Skeletal muscle cell (primary cell): ENCODE measurements around the gene HIVEP1.
A peak's percentile ranks its signal among the peaks of the same experiment; 100 is the strongest.

Source experiments
- DNase-seq: peaks from one replicate; pipeline ENCODE4 v3.0.0-alpha.2; 2010; ENCODE audit warnings: low read depth
- H3K4me3 ChIP-seq: 2 replicates; pipeline ENCODE4 v1.5.1; 2011; ENCODE audit warnings: low read depth, mild to moderate bottlenecking, control low read depth, low read length, moderate library complexity

The HIVEP1 gene

DNA sequence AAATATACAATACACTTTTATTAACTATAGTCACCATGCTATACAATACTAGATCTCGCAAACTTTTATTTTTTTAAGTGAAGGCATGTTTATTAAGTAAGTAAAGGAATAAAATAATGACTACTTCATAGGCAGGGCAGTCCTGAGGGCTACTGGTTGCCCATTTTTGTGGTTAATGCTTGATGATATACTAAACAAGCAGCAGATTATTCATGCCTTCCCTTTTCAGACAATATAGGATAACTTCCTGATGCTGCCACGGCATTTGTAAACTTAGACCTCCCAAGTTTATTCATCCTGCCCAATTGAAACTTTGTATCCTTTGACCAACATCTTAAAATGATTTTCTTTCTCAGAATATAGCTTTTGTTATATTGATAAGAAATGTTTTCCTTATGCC is 24.7 kb upstream of the HIVEP1 start:
- DNase-seq: no peak
- no peak overlapping the region for H3K4me3 ChIP-seq

DNA sequence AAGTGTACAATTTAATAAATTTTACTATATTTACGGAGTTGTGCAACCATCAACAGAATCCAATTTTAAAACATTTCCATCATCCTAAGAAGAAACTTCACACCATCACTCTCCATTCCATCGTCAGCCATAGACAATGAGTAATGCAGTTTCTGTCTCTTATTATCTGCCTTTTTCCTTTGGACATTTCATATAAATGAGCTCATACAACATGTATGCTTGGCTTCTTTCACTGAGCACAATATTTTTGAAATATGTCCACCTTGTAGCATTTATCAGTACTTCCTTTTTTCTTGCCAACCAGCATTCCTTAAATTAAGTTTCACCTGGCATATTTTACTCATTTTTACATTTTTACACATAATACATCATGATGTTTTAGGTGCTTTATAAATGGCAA is 22.7 kb upstream of the HIVEP1 start:
- DNase-seq: no peak
- no peak overlapping the region for H3K4me3 ChIP-seq

DNA sequence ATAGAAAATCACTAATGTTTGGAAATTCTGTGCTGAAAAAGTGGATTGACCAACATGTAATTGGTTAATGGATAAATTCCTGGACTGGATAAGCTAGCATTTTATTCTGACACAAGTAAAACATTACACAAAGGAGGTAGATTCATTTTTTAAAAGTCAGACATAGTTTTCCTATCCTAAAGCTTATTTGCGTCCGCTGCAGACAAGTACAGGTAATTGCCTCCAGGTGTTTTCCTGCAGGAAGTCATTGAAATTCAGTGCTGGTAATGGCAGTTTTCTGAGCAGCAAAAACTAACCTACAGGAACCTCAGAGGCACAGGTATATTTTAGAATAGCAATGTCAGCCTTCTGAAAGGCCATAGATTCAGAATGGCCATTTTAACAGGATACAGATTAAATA is 20.0 kb upstream of the HIVEP1 start:
- no peak overlapping the region for H3K4me3 ChIP-seq
- DNase-seq: no peak

DNA sequence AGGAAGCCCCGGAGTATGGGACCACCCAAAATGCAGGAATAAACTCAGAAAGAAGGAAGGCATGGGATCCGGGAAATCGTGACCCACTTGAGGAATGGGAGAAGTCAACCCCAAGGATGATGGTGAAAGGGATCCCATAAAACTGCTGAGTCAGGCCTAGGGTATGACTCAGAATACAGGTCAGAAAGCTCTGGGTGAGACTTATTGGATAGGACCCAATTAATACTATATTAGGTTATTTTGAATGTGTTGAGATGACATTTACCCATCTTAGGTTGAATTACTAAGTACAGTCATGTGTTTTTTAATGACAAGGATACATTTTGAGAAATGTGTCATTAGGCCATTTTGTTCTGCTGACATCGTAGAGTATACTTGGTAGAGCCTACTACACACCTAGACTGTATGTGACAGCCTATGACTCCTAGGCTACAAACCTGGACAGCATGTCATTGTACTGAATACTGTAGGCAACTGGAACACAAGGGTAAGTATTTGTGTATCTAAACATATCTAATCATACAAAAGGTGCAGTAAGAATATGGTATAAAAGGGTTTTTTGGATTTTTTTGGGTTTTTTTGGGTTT is 17.1 kb upstream of the HIVEP1 start:
- no peak overlapping the region for H3K4me3 ChIP-seq

DNA sequence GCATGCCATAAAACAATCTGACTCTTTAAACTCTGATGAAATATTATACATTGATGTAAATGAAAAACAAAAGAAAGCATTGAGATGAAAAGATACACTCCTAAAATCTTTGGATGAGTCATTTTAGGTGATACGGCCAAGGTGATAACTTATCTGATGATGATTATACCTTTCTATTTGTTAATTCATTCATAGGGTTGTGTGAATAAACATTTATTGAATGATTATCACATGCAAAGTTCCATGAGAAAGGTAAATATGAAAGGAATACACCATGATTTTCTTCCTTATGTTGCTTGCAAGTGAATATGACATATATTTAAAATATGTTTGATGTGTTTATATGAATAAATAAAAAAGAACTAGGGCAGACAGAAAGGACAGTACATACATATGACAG is 15.4 kb upstream of the HIVEP1 start:
- no peak for DNase-seq
- H3K4me3 ChIP-seq: no peak overlapping the region

More for the DNA sequence above, 17.1 kb upstream of the HIVEP1 start:
- no peak for DNase-seq

DNA sequence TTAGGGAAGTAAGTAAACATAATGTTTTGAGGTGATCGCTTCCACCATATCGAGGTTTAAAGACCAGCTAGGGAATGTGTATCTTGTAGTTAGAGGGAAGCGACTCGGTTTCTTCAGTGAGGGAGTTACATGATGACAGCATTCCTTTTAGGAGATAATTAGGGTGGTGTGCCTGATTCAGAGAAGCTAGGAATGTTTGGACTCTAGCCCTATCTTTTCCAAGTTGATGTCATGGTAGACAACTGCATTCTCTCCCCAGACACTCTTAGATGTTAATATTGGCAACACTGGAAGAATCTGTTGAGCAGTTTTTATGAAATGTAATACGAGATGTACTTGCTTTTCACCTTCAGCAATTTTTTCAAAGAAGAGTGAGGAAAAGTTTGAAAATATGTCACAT is 12.9 kb upstream of the HIVEP1 start:
- H3K4me3 ChIP-seq: no peak overlapping the region
- DNase-seq: no peak

DNA sequence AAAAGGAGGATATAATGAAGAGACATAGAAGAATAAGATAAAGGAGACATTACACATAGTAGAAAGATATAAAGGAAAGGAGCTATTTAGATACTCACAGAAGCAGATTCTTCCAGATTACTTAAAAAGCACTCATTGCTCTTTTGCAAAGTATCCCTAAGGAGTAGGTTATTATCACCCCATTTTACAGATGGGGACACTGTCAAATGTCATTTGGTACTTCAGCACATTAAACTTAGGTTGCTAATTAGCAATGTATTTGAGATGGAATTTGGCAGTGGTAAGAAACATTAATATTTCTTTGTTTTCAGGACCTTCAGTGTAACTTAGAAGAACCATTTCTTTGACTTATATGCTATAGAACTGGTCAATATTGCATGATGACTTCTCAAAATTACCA is 11.9 kb upstream of the HIVEP1 start:
- no peak overlapping the region for H3K4me3 ChIP-seq
- DNase-seq: no peak

DNA sequence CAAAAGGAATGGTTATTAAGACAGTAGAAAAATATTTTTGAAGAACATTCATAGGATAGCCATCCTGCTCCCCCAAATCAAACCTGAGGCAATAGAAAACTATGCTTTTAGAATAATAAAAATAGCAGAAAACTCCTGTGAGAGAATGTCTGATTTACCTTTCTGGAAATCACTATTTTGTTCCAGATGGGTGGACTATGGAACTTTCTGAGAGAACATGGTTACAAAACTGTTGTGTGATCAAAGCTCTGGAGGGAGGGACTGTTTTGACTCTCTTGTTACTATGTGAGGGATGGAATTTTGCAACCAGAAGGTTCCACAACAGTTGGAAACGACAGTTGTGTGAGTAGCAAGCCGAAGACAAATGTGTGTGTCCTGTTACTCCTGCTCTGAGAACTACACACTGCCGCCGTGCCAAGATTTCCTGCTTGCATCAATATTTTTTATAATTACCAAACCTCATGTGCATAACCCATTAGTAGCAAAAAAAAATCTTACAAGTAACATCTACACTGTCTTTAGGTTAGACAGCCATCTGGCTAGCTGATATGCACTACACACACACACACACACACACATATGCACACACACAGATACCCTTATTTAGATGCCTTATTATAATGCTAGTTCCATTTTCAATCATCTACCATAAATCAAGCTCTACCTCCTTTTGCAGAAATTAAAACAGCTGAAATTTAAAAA is 11.0 kb upstream of the HIVEP1 start:
- no peak overlapping the region for H3K4me3 ChIP-seq
- DNase-seq: no peak

DNA sequence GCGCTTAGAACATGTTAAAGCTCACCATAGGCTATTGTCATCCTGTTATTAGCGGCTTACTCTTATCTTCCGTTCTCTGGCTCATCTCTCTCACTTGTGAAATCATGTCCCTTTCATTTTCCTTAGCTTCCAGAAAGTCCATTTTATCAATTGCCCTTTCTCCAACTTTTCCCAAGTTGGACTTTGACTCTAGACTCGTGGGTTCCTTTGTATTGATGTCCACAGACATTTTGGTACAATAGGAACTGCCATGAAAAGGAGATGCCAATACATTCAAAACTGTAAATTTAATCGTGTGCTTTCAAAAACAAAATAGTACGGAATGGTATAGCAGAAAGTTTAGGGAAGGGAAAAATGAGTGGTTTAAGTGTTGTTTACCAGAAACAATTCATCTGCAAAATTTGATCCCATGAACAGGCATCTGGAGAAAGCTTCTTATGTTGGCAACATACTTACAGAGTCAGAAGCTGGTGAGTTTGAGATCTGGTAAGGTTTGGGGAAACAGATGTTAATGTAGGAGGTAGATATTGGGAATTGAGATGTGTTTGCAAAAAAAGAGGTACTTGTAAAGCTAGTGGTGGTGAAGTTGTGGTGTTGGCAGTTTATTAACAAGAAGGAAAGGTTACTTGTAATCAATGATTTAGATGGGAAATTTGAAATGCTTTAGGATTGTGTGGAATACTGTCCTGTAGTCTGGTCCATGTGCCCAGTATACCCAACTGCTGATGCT is 10.2 kb upstream of the HIVEP1 start:
- DNase-seq: no peak

DNA sequence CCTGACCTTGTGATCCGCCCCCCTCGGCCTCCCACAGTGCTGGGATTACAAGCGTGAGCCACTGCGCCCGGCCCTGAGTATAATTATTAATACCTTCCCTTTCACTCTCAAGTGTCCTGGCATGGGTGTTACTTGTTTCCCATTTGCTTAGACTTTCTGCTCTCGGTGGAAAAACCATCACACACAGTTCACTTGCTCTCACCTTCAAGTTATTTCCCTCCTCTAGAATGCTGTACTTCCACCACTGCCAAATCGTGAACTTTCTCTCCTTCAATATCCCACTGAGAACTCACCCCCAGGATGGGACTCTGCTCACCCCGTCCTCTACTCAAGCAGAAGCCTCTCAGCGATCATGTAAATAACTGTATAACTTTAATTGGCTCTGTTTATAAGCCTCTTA is 4.6 kb upstream of the HIVEP1 start:
- H3K4me3 ChIP-seq: no peak overlapping the region
- no peak for DNase-seq

More for the DNA sequence above, 10.2 kb upstream of the HIVEP1 start:
- no peak overlapping the region for H3K4me3 ChIP-seq

DNA sequence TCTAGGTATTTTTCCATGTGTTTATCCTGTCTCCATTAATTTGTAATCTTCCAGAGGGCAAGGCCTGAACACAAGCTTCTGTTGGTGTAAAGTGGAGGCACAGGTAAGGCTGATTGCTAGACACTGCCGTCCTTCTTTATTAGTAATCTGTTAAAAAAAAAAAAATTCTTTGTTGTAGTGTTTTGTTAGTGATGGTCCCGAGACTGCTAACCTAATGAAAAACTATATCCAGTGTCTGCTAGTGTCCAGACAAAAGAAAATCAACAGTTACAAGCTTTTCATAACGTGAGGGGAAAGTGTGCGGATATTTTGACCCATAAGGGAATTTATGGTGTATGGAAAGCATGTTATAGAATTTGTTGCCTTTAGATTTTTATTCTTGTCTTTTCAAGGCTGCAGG is 4.2 kb upstream of the HIVEP1 start:
- H3K4me3 ChIP-seq: peak overlapping the region; percentile 61

DNA sequence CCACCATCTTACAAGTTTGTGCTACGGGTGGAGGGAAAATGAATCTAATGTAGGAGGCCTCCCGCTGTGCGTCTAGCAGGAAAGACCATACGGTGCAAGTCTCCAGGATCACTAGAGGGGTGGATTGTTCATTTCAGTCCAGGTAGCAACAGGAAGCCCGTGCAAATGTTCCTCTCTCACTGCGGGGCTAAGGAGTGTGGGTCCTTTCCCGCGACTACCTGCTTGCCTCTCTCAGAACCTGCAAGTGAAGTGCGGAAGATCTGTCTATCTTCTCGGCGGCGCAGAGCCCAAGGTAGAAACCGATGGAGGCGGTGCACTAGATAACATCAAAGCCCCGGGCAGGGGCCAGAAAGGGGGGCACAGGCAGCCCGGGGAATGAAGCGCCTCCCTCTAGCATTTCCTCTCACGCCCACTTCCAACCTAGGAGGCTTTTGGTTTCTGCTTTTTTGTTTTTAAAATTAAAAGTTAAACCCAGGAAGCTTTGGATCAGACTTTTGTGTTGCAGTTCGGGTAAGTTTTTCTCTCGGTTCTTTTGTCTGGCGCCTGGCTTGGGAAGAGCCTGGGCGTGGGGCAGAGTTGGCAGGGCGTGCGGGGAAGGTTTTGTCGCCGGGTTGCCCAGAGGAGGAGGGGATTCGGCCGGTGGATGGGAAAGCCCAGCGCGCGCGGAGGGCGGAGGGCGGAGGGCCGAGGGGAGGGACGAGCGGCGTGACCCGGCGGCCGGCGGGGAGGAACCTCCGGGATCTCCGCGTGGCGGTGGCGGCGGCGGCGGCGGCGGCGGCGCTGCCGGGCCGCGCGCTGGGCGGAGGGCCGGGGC is 3.5 kb upstream of the HIVEP1 start:
- no peak for DNase-seq
- H3K4me3 ChIP-seq: peak overlapping the region; percentile 61

More for the DNA sequence above, 4.2 kb upstream of the HIVEP1 start:
- DNase-seq: no peak

DNA sequence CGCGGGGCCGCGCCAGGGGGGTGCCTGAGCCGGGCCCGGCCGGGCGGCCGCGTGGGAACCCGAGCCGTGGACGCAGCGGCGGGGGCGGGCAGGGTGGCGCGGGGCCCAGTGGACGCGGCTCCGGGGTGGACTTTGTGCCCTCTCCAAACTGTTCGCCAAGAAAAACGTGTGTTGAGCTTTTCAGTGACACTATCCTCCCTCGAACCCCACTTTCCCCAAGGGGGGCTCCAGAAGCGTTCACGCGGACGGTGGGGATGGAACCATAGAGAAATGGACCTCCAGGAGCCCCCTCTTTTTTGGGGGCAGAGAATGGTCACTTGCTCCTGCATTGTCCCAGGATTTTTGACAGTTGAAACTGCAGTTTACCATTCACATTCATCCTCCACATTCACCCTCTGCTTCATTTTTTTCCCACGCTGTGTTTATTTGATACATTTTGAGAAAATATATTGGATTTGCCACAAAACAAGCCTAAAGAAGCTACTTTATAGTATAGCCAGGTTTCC is 2.9 kb upstream of the HIVEP1 start:
- DNase-seq: no peak
- peak overlapping the region; percentile 60 for H3K4me3 ChIP-seq

DNA sequence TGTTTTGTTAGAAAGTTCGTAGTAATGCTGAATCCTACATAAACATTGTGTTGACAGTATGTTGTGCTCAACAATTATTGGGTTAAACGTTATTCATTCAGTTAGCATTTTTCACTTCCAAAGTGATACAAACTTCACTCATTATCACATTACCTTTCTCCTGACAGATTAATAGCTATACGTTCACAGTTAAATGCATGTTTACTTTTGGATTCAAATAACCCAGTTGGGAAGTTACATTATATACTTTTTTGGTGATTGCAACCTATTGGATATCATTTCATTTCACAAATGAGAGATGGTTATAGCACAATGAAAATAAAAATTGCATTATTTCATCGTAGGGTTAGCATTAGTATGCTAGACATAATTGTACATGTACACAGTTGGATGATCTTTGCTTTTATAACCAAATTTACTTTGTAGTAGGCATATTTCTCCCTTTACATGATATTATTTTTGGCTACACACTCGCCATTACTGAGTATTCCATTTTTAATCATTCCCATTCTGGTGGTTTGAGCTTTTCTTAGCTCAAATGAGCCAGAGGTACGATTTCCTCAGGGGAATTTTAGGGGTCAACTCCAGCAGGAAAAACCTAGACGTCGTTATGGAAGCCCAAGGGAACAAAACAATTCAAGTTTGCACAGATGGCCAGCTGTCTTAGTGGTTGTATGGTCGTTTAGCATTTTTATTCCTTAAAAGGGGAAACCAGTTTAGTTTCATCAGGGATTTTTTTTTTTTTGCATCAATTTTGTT is 2.1 kb upstream of the HIVEP1 start:
- peak; percentile 71 for DNase-seq
- peak overlapping the region; percentile 61 for H3K4me3 ChIP-seq

DNA sequence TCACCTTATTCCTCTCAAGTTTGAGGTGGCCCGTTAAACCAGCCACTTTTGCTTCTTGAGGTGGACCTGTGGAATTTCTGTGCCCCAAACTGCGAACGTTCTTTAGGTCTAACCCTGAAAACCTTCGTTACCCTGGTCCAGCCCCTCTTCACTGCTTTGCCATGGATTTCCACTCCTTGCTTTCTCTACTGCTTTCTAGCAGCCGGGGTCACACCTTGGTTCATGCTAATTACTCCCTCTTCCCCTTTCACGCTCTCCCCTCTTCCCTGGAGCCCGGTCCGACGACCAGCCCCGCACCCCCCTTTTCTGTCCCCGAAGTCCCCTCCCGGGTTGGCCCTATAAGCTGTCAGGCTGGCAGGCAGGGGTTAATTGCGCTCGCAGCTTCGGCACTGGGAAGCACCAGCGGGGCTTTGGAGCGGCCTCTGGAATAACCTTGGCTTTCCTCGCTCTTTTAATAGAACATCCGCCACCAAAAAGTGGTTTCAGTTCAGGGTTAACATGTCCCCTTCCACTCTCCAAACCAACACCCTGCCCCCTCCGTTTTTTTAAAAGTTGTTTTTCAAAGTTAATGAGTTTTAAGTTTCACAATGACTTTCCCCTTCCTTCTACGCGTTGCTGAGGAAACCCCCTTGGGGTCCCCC is 1.4 kb upstream of the HIVEP1 start:
- DNase-seq: no peak
- peak overlapping the region; percentile 61 for H3K4me3 ChIP-seq

DNA sequence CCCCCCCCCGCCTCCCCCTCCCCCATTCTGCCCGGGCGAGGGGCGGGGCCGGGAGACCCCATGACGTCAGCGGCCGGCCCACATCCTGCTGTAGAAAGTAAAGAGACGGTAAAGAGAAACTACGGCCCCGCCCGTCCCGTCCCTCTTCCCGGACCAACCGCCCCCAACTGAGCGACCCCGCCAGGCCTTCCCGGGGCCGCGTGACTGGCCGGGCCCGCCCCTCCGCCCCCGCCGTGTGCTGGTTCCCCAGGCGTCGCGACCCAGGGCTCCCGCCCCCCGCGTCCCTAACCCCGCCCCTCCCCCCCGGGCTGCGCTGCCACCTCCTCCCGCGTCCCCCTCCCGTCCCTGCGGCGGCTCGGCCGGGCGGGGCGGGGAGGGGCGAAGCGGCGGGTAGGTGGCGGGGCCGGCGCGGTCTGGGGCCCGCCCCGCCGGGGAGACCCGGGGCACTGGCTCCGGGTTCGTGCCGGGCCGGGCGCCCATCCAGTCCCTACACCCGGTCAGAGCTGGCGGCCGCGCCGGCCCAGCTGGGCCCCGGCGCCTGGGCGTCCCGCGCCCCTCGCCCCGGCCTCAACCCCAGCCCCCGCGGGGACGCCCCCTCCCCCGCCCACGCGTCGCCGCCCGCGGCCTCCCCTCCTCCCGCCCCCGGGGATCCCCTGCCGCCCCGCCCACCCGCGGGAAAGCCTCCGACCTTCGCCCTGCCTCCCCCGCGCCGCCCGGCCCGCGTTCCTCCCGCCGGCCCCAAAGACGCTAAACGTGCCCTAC is 655 bp upstream of the HIVEP1 start:
- peak overlapping the region; percentile 85 for H3K4me3 ChIP-seq

DNA sequence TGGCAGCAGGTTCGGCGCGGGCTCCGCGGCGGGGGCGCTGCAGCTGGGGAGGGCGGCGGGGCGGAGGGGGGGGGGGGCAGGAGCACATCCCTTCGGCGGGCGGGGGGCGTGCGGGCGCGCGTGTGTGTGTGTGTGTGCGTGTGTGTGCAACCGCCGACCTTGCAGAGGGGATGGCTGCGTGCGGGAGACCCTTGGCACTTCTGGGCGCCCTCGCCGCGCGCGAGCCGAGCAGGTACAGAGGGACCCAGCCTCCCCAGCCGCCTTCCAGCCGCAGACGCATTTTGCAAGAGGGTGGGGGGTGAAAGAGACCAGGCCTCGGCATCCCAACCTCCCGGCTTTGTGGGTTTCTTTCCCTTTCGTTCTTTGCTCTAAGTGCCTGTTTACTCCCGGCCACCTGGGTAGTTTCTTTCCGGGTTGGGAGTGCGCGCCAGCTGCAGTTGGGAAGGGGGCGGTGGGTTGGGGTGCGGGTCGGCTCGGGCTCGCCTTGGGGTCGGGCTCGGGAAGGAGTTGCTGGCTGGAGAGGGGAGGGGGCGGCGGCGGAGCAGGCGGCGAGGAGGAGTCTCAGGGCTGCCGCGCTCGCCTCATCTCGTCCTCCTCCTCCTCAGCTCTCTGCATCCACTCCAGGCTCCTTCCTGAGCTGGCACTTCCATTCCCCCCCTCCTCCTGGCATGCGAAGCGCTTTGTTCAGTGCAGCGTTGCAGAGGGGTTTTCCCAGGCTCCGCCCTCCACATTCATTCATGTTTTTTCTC is 620 bp downstream of the HIVEP1 start:
- DNase-seq: no peak
- H3K4me3 ChIP-seq: peak overlapping the region; percentile 85

More for the DNA sequence above, 655 bp upstream of the HIVEP1 start:
- DNase-seq: peak; percentile 95
